Measurements from ENCODE around the gene CPA5.

The CPA5 gene

DNA sequence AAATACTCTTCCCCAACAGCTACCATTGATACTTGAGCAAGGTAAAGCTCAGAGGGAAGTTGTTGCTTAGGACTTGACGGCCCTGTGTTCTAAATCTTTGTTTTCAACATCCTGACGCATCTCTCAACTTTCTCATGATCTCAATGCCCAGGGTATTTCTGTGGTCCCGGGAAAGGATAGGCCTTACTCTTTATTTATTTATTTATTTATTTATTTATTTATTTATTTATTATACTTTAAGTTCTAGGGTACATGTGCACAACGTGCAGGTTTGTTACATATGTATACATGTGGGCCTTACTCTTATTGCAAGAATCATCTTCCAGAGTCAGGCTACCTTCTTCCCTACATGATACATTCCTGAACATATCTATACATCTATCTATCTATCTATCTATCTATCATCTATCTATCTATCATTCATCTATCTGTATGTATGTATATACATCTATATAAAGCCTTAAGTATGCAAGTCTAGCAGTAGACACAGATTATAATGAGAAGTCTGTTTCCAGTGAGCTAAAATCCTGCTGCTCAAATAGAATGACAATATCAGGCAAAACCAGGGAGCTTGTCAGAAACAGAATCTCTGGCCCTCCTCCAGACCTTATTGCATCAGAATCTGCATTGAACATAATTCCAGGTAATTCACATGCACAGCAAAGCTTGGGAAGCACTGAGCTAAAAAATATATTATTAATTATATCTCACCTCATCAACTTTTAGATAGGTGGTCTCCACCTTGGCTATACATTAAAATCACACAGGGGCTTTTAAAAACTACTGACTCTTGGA lies 12.2 kb upstream of the CPA5 start:
- no peak for DNase-seq (ENCODE audit: low read depth in 2 of 2)

- no peak for DNase-seq (ENCODE audit: low read depth in 2 of 2)
Measured at GRCh38 chr7:130333832-130334231, 10.8 kb upstream of the CPA5 start.

GRCh38 chr7:130334274-130334673 lies 10.3 kb upstream of the CPA5 start:
- no peak for DNase-seq (ENCODE audit: low read depth in 2 of 2)

DNA sequence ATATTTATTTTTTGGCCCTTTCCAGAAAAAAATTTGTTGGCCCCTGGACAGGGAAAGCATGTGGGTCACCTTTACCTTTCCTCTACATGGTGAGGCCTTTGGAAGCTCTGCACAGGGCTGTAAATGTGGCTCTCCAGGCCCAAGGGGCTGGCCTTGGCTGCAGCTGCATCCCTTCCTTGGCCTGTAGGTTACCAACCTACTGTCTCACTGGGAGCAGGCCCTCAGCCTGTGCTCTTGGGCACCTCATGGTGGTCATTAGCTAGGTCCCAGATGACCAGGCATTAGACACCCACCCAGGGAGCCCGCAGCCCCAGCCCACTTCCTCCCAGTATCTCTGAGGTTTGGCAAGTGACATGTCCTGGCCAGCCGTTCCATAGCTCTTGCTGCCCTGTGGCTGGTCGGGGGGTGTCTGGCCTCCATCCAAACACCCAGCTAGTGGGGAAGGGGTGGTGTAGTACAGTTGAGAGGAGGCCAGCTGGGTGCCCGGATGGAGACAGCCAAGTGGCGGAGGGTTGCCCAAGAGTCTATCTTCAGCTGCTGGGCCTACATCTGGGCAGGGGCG lies 7.1 kb upstream of the CPA5 start:
- DNase-seq (ENCODE audit: low read depth in 2 of 2), result no peak

GRCh38 chr7:130338233-130338632 lies 6.4 kb upstream of the CPA5 start:
- no peak for DNase-seq (ENCODE audit: low read depth in 2 of 2)

GRCh38 chr7:130341882-130342281 lies 2.7 kb upstream of the CPA5 start:
- DNase-seq (ENCODE audit: low read depth in 2 of 2), result no peak

DNA sequence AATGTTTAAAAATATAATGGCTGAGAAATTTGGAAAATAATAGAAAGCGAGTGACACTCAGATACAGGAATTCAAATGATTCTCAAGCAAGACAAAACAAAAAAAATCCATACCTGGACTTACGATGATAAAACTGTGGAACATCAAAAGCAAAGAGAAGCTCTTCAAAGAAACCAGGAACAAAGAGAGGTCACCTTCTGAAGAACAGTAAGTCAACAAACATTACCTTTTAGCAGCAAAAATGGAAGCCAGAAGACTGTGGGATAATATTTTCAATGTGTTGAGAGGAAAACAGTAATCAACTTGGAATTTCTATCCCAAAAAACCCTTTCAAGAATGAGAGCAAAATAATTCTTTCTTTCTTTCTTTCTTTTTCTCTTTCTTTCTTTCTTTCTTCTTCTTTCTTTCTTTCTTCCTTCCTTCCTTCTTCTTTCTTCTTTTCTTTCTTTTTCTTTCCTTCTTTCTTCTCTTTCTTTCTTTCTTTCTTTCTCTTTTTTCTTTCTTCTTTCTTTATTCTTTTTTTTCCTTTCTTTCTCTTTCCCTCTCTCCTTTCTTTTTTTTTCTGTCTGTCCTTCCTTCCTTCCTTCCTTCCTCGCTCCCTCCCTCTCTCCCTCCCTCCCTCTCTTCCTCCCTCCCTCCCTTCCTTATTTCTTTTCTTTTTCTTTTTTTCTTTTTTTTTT lies 1.8 kb upstream of the CPA5 start:
- DNase-seq (ENCODE audit: low read depth in 2 of 2), result no peak

DNA sequence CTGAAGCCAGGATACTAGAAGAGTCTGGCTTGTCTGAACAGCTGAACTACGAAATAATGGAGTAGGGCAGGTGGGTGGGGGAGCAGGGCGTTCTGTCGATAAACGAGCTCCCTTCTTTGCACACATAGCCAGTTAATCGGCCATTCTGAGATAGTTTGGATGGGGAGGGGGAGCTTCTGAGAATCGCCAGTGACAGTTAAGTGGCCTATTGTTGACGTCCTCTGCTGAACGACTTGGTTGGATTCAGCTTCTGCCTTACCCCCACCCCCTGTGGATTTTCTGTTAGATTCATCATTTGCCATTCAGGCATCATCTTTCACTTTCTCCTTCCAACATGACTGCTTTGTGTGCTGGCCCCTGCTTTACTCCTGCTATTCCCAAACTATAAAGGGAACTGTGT lies 520 bp downstream of the CPA5 start:
- DNase-seq (ENCODE audit: low read depth in 2 of 2), result no peak

GRCh38 chr7:130345725-130346124 lies 1.1 kb downstream of the CPA5 start:
- DNase-seq (ENCODE audit: low read depth in 2 of 2), result no peak

- DNase-seq (ENCODE audit: low read depth in 2 of 2), result no peak
Measured at GRCh38 chr7:130346177-130346905, 1.7 kb downstream of the CPA5 start.

GRCh38 chr7:130346941-130347340 lies 2.3 kb downstream of the CPA5 start:
- no peak for DNase-seq (ENCODE audit: low read depth in 2 of 2)

DNA sequence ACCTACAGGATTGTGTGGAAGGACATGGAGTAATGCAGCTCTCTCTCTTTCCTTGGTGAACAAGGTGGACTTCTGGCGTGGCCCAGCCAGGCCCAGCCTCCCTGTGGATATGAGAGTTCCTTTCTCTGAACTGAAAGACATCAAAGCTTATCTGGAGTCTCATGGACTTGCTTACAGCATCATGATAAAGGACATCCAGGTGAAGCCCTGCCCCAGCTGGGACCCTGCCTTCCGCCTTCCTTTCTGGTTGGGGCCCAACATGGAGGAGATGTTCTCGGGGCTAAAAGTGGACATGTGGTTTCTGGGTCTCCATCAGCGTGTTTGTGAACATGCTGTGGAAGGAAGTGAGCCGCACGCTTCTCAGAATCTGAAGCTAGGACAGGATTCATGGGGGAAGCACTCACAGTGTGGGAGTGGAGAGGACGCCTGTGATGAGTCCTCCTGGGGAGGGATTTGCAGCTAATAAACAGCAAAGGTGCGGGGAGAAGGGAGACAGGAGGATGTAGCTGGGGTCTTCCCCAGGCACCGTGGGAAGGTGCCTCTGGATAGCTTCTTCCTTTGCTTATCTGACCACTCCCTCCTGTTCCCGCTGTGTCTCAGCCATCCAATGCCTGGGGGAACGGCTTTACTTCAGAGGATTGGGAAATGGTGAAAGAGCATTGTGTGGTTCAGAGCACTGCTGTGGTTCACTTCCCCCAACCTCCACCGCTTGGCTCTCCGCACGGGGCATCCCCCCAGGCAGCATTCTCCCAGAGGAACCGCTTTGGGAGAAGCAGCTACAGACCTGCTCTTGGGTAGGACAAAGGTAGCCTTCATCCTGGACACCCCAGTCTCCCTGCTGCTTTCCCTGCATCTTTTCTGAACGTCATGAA lies 5.5 kb downstream of the CPA5 start:
- DNase-seq (ENCODE audit: low read depth in 2 of 2), result no peak

GRCh38 chr7:130350945-130351790 lies 6.6 kb downstream of the CPA5 start:
- DNase-seq (ENCODE audit: low read depth in 2 of 2), result no peak

DNA sequence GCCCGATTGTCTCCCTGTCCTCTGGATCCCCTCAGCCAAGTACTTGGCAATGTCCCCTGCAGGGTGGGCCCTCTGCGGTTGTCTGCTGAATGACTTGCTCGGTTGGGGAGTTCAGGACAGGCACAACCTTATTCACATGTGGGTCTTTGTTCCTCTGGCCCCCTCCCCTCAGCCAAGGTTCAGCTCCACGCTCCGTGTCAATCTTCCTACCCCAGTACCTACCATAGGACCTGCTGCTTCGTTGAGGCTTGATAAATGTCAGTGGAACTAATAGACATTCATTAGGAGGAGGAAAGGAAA lies 7.1 kb downstream of the CPA5 start:
- no peak for DNase-seq (ENCODE audit: low read depth in 2 of 2)

- DNase-seq (ENCODE audit: low read depth in 2 of 2), result no peak
Measured at GRCh38 chr7:130352194-130353074, 7.8 kb downstream of the CPA5 start.

DNA sequence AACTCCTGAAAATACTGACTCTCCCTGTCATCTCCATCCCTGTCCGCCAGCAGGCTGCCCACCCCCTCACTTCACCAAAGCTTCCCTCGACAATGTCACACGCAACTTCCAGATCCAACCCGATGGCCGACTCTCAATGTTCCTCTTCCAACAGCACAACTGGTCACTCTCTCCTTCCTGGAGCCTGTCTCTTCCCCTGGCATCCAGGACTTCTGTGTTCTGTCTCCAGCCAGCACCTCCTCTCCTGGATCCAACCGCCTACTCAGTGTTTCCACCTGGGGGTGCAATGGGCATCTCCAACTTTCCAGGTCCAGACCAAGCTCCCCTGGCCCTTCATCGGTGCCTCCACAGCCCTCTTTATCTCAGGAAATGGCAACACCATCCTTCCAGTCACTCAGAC lies 8.6 kb downstream of the CPA5 start:
- no peak for DNase-seq (ENCODE audit: low read depth in 2 of 2)

DNA sequence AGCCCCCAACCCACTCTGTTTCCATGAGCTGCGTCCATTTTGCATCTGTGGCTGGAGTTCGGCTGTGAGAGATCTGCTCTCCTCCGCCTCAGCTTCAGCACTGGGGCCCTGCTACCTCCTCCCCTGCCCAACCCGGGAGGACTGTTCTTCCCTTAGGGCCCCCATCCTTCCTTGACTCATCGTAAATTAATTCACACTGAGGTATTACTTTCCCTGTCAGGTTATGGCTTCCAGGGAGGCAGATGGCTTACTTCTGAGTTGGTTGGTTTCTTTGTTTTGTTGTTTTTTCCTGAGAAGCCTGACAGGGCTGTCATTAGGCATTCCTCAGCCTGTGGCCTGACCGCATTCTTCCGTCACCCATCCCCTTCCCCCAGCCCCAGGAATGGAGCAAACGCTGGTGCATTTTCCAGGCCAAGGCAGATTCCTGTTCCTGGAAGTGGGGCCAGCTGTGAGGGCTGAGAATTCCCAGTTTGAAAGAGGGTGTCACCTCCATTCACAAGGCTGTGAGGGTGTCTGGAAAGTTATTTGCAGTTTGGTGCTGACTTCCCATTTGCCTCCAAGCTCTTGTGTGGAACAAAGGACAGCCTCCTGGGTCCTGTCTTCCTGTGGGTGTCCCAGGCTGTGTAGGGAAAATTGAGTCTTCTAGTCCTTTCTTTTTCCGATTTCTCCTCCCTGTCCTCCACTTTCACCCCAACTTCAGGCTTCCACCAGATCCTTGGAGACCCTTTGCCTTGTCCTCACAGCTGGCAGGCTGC lies 11.7 kb downstream of the CPA5 start:
- DNase-seq (ENCODE audit: low read depth in 2 of 2), result no peak

- no peak for DNase-seq (ENCODE audit: low read depth in 2 of 2)
Measured at GRCh38 chr7:130356876-130357611, 12.4 kb downstream of the CPA5 start.
